HG03521 (cell line): ENCODE measurements around the gene PAN3.
"Not testable (repeated sequence)": the region's sequence is repeated elsewhere in the genome, so short reads cannot be mapped to it uniquely, and the experiment has no call there.

Experiments used
- ATAC-seq: cut with Tn5 transposase; IDR thresholded peaks from one replicate; pipeline ENCODE4 v1.9.1; 2021; ENCODE audit warnings: mild to moderate bottlenecking, moderate library complexity; ENCODE audit not compliant: unreplicated experiment

Gene PAN3

GRCh38 chr13:28137596-28137995 is 749 bp upstream of the PAN3 start:
- ATAC-seq = peak; percentile 1

- peak; percentile 48 for ATAC-seq
Observed at GRCh38 chr13:28138756-28139470, 568 bp downstream of the PAN3 start.

- ATAC-seq = no peak
Observed at GRCh38 chr13:28140433-28141125, 2.2 kb downstream of the PAN3 start.

GRCh38 chr13:28141542-28141941 is 3.2 kb downstream of the PAN3 start:
- ATAC-seq = not testable (repeated sequence)

- ATAC-seq = no peak
Observed at GRCh38 chr13:28145049-28145448, 6.7 kb downstream of the PAN3 start.

- no peak for ATAC-seq
Observed at GRCh38 chr13:28147495-28147894, 9.2 kb downstream of the PAN3 start.

- ATAC-seq = no peak
Observed at GRCh38 chr13:28159057-28159456, 20.7 kb downstream of the PAN3 start.

GRCh38 chr13:28161370-28161769 is 23.0 kb downstream of the PAN3 start:
- ATAC-seq = no peak

GRCh38 chr13:28163587-28163986 is 25.2 kb downstream of the PAN3 start:
- ATAC-seq = no peak

- no peak for ATAC-seq
Observed at GRCh38 chr13:28166257-28166656, 27.9 kb downstream of the PAN3 start.

GRCh38 chr13:28171266-28171665 is 32.9 kb downstream of the PAN3 start:
- no peak for ATAC-seq

- ATAC-seq = no peak
Observed at GRCh38 chr13:28172947-28173346, 34.6 kb downstream of the PAN3 start.

GRCh38 chr13:28173793-28174192 is 35.4 kb downstream of the PAN3 start:
- ATAC-seq = no peak

- no peak for ATAC-seq
Observed at GRCh38 chr13:28177327-28177726, 39.0 kb downstream of the PAN3 start.

- ATAC-seq = no peak
Observed at GRCh38 chr13:28177877-28178276, 39.5 kb downstream of the PAN3 start.

GRCh38 chr13:28179974-28180373 is 41.6 kb downstream of the PAN3 start:
- ATAC-seq = no peak

GRCh38 chr13:28181413-28181812 is 43.1 kb downstream of the PAN3 start:
- no peak for ATAC-seq

GRCh38 chr13:28185256-28185655 is 46.9 kb downstream of the PAN3 start:
- ATAC-seq = no peak

- ATAC-seq = no peak
Observed at GRCh38 chr13:28199089-28199488, 60.7 kb downstream of the PAN3 start.

- ATAC-seq = no peak
Observed at GRCh38 chr13:28204043-28204442, 65.7 kb downstream of the PAN3 start.

GRCh38 chr13:28204690-28205443 is 66.5 kb downstream of the PAN3 start:
- no peak for ATAC-seq

- ATAC-seq = no peak
Observed at GRCh38 chr13:28218679-28219078, 80.3 kb downstream of the PAN3 start.
